Ecto neural progenitor cell (in vitro differentiated cells): ENCODE measurements around the gene FGF21.
"Not testable (repeated sequence)": the region's sequence is repeated elsewhere in the genome, so short reads cannot be mapped to it uniquely, and the experiment has no call there.

Experiments used
- DNase-seq: peaks from one replicate; pipeline ENCODE4 v3.0.0-alpha.2; 2018; ENCODE audit warnings: low spot score

FGF21 gene

GRCh38 chr19:48751845-48752495 is 3.4 kb upstream of the FGF21 start:
- DNase-seq = no peak

DNA sequence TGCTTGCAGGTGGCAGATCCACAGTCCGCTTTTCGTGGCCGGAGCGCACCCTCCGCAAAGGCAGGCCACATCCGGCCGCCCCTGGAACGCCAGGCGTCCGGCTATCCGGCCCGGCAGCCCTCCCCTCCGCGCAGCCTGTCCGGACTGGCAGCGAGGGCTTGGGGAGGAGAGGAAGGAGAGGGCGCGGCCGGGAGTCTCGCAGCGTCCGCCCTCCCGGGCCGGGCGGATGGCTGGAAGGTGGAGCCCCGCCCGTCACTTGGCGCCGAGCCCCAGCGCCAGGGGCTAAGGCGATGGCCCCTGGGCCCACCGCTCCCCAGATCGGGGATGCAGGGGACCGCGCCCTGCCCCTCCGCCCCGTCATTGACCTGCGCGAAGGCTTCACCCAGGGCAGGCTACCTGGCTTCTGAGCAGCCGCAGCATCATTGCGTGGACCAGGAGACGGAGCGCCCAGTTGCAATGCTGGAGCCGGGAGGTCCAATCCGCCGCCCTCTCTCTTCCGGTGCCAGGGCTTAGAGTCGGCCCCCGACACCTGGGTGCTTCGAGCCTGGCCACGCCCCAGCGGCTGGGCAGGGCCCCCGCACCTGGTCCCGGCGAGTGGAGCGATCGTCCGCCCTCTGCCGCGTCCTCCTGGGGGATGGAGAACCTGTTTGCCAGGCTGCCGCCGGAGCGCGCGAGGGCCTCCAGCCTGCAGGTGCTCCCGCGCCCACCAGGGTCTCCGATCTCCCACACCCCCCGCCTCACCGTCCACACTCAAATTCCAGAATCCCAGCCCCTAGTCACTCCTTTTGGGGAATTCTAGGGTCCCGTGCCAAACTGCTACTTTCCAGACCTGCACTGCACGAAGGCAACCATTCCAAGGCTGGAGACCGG is 2.6 kb upstream of the FGF21 start, which contains the start of gene FUT1:
Gene FUT1, minus strand, starts transcription at position 146 of the 870 bp plus-strand sequence. CDS start 1,360 bp downstream, outside the sequence.
- DNase-seq = peak; percentile 82

- no peak for DNase-seq
Measured at GRCh38 chr19:48755787-48756186, 463 bp downstream of the FGF21 start.

DNA sequence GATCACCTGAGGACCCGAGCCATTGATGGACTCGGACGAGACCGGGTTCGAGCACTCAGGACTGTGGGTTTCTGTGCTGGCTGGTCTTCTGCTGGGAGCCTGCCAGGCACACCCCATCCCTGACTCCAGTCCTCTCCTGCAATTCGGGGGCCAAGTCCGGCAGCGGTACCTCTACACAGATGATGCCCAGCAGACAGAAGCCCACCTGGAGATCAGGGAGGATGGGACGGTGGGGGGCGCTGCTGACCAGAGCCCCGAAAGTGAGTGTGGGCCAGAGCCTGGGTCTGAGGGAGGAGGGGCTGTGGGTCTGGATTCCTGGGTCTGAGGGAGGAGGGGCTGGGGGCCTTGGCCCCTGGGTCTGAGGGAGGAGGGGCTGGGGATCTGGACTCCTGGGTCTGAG is 888 bp downstream of the FGF21 start:
- no peak for DNase-seq

- no peak for DNase-seq
Measured at GRCh38 chr19:48756686-48757085, 1.4 kb downstream of the FGF21 start.

GRCh38 chr19:48757089-48757675 is 1.9 kb downstream of the FGF21 start:
- DNase-seq = no peak

DNA sequence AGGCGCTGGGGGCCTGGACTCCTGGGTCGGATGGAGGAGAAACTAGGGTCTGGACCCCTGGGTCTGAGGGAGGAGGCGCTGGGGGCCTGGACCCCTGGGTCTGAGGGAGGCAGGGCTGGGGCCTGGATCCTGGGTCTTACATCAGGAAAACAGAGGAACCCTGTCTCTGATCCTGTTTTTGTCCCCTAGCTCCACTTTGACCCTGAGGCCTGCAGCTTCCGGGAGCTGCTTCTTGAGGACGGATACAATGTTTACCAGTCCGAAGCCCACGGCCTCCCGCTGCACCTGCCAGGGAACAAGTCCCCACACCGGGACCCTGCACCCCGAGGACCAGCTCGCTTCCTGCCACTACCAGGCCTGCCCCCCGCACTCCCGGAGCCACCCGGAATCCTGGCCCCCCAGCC is 2.4 kb downstream of the FGF21 start:
- no peak for DNase-seq

- DNase-seq = no peak
Measured at GRCh38 chr19:48760504-48761205, 5.3 kb downstream of the FGF21 start.

- DNase-seq = not testable (repeated sequence)
Measured at GRCh38 chr19:48765816-48766215, 10.5 kb downstream of the FGF21 start.

DNA sequence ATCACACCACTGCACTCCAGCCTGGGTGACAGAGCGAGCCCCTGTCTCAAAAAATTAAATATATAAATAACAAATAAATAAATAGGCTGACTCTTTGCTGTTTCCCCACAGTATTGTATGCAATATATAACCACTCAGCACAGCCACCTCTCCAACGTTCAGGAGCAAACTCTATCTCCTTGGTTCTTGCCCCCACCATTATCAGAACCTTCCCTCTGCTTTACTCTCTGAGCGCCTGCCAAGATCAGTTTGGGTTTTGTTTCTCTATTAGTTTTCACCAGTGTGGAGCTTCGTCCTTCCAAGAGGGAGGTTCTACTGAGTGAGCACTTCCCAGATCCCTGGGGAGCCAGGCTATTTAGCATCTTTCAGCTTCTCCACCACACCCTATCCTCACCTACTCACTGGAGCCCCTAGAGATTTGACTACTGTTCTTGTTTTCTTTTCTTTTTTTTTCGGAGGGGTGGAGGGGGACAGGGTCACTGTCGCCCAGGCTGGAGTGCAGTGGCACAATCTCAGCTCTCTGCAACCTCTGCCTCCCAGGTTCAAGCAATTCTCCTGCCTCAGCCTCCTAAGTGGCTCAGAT is 12.9 kb downstream of the FGF21 start:
- DNase-seq = not testable (repeated sequence)

DNA sequence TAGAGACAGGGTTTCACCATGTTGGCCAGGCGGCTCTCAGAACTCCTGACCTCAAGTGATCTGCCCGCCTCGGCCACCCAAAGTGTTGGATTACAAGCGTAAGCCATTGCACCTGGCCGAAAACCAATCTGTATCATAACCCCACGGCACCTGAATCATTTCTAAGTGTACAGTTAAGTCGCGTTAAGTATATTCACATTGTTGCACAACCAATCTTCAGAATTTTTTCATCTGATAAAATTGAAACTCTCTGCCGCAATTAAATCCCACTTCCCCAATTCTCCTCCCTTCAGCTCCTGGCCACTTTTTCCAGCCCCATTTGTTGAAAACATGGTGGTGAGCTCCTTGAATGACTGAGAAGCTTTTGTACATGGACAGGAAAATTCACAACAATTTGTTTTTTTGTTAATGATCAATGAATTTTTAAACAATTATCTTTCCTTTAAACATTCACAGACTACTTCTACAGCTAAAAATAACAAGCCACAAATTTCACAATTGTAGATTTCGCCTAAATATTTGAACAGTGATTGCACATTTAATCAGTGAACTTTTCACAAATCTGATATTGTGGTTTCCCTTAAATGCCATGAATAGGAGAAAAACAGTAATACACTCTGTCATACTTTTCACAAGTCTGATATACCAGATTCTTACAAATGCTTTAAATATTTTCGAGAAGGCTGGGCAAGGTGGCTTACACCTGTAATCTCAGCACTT is 13.8 kb downstream of the FGF21 start:
- no peak for DNase-seq

- DNase-seq = no peak
Measured at GRCh38 chr19:48770266-48770665, 14.9 kb downstream of the FGF21 start.

DNA sequence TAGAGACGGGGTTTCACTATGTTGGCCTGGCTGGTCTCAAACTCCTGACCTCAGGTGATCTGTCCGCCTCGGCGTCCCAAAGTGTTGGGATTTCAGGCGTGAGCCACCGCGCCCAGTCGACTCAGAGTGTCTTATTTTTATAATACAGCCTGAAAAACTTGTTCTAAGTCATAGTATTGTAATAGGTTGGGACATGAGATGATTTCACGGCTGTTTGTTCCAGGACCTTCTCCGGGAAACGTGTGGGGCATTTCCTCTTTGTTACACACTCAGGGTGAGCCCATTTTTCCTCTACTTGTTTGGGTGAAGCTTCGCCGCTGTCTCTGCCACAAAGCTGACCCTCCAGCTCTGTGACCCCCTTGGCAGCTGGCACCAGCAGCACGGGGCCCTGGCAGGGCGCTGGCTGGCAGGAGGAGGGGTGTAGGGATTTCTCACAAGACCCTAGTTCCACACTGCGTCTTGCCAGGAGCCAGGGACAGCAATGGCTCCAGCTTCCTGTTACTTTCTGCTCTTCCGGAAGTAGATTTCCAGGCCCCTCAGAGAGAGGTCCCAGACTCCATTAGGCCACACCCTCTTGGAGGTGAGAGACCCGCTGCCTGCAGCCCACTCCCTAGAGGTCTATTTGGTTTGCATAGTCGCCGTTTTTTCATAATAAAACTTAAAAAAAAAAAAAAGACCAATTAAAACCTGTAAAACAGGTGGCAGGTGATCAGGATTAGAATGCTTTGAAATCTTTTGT is 15.6 kb downstream of the FGF21 start:
- no peak for DNase-seq

GRCh38 chr19:48772503-48772953 is 17.2 kb downstream of the FGF21 start:
- no peak for DNase-seq

DNA sequence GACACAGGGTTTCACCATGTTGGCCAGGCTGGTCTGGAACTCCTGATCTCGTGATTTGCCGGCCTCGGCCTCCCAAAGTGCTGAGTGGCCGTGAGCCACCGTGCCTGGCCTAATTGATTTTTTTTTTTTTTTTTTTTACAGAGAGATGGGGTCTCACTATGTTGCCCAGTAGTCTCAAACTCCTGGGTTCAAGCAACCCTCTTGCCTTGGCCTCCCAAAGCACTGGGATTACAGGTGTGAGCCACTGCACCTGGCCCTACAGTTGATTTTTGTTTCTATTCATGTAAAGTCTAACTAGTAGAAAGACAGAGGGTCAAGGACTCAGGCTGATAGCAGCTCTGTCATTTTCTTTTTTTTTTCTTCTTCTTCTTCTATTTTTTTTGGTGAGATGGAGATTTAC is 21.8 kb downstream of the FGF21 start:
- no peak for DNase-seq

DNA sequence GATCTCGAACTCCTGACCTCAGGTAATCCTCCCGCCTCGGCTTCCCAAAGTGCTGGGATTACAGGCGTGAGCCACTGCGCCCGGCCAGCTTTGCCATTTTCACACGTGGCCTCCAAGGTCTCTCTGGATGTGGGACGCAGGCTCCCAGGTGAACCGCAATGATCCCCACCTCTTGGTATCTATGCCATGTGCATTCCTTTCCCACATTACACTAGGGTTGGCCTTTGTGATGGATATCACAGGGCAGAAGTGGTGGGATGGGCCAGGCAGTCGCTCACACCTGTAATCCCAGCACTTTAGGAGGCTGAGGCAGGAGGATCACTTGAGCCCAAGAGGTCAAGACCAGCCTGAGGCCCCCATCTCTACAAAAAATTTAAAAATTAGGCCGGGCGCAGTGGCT is 22.4 kb downstream of the FGF21 start:
- DNase-seq = no peak

DNA sequence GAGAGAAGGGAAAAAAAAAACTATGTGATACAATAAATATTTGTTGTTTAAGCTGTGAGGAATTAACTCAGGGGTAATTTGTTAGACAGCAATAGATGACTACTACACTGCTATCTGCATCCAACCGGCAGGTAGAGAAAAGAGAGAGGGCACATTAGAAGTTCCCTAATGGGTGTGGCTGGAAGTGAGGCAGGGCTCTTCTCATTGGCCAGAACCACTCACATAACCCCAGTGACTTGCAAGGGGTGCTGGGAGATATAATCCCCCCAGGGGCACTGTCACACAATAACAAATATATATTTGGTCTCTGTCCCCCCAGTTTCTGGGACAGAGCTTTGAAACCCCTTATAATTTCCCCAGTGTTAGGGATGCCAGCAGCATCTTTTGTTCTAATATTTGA is 24.3 kb downstream of the FGF21 start:
- no peak for DNase-seq

DNA sequence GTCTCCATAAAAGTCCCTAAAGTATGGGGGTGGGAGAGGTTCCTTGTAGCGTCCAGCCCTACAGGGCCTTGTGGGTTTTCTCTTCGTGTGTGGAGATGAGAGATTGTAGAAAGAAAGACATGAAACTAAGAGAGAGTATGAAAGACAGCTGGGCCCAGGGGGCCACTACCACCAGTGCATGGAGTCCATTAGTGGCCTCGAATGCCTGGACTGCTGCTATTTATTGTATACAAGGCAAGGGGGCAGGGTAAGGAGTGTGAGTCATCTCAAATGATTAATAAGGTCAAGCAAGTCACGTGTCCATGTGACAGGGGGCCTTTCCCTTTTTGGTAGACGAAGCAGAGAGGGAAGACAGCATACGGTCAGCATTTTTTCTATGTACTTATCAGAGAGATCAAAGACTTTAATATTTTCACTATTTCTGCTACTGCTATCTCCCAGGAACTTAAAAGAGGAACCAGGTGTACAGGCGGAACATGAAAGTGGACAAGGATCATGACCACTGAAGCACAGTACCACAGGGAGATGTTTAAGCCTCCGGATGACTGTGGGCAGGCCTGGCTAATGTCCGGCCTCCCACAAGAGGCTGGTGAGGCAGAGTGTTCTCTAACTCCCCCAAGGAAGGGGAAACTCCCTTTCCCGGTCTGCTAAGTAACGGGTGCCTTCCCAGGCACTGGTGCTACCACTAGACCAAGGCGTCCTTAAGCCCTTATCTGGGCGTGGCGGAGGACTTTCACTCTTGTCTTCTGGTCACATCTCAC is 25.5 kb downstream of the FGF21 start:
- DNase-seq = no peak

- no peak for DNase-seq
Measured at GRCh38 chr19:48784527-48784926, 29.2 kb downstream of the FGF21 start.

DNA sequence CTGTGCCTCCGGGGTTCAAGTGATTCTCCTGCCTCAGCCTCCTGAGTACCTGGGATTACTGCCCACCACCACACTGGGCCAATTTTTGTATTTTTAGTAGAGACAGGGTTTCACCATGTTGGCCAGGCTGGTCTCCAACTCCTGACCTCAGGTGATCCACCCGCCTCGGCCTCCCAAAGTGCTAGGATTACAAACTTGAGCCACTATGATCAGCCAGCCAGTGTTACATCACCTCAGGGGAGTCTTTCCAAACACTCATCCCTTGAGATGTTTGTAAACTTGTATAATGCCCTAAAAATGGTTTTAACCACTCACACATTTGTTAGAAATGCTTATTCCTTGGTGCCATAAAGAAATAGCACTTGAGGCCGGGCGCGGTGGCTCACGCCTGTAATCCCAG is 31.1 kb downstream of the FGF21 start:
- not testable (repeated sequence) for DNase-seq
